Keratinocyte (primary cell): Measurements from ENCODE around the gene MAPK8. TPM values are rescaled to one million over a fixed set of nuclear protein-coding genes. Genes with fewer than 3 reads are reported as not detected.

Experiments
- DNase-seq: peaks from one replicate; pipeline ENCODE4 v3.0.0-alpha.2; 2011; ENCODE audit warnings: low read depth, missing footprints, low spot score
- FAIRE-seq: peaks from 2 replicates; lab custom pipeline; 2011; peaks lifted over from hg19 to GRCh38; lab: Jason Lieb, UNC
- H2AFZ ChIP-seq: 2 replicates; pipeline ENCODE4 v1.6.0; 2012; ENCODE audit warnings: low read length, control low read depth, inconsistent platforms; ENCODE audit not compliant: control insufficient read depth
- H3K27ac ChIP-seq: 2 replicates; pipeline ENCODE4 v1.5.1; 2011; ENCODE audit warnings: low read length; ENCODE audit not compliant: control insufficient read depth, insufficient read depth
- H3K27me3 ChIP-seq: 3 replicates; pipeline ENCODE4 v1.6.0; 2011; ENCODE audit warnings: low read length; ENCODE audit not compliant: control insufficient read depth, insufficient read depth; ENCODE audit errors: extremely low read depth
- H3K36me3 ChIP-seq, 2 experiments: 2 replicates in 1 of 2; 3 replicates in 1 of 2; pipeline ENCODE4 v1.5.1; 2011; ENCODE audit warnings: low read length in 2 of 2, mild to moderate bottlenecking in 1 of 2; ENCODE audit not compliant: control insufficient read depth in 2 of 2, insufficient read depth in 2 of 2; ENCODE audit errors: extremely low read depth in 1 of 2
- H3K4me1 ChIP-seq: 3 replicates; pipeline ENCODE4 v1.5.1; 2011; ENCODE audit warnings: low read length; ENCODE audit not compliant: control insufficient read depth, insufficient read depth; ENCODE audit errors: extremely low read depth
- H3K4me2 ChIP-seq: 3 replicates; pipeline ENCODE4 v1.6.0; 2011; ENCODE audit warnings: low read depth, low read length; ENCODE audit not compliant: control insufficient read depth, insufficient read depth; ENCODE audit errors: extremely low read depth
- H3K4me3 ChIP-seq, 3 experiments: fragments of 200-600 bp in 1 of 3; sonication (generic) in 1 of 3; 2 replicates in 2 of 3; 3 replicates in 1 of 3; pipeline ENCODE4 v1.5.1; 2011 to 2016; ENCODE audit warnings: low read length in 3 of 3, mild to moderate bottlenecking in 3 of 3, control low read depth in 2 of 3, inconsistent platforms in 1 of 3, low read depth in 1 of 3, mixed read lengths in 1 of 3, mixed run types in 1 of 3, moderate library complexity in 1 of 3; ENCODE audit not compliant: control insufficient read depth in 2 of 3, insufficient read depth in 2 of 3; ENCODE audit errors: extremely low read depth in 1 of 3
- H3K79me2 ChIP-seq: 2 replicates; pipeline ENCODE4 v1.6.0; 2012; ENCODE audit warnings: low read length; ENCODE audit not compliant: control insufficient read depth, insufficient read depth
- H3K9ac ChIP-seq: 3 replicates; pipeline ENCODE4 v1.6.0; 2011; ENCODE audit warnings: low read length; ENCODE audit not compliant: control insufficient read depth, insufficient read depth; ENCODE audit errors: extremely low read depth
- H3K9me1 ChIP-seq: 3 replicates; pipeline ENCODE4 v1.6.0; 2011; ENCODE audit warnings: low read length; ENCODE audit not compliant: control insufficient read depth, insufficient read depth; ENCODE audit errors: extremely low read depth
- H3K9me3 ChIP-seq: 2 replicates; pipeline ENCODE4 v1.5.1; 2012; ENCODE audit warnings: low read depth, low read length; ENCODE audit not compliant: control insufficient read depth
- H4K20me1 ChIP-seq: 3 replicates; pipeline ENCODE4 v1.6.0; 2011; ENCODE audit warnings: low read length; ENCODE audit not compliant: control insufficient read depth, insufficient read depth; ENCODE audit errors: extremely low read depth
- EZH2 ChIP-seq: IDR thresholded peaks from one replicate; pipeline ENCODE4 v1.6.1; 2012; ENCODE audit warnings: inconsistent platforms, mild to moderate bottlenecking, low read length, moderate library complexity
- dilution Hi-C: fragments of 300-500 bp; cut with MboI; formaldehyde crosslinking; loops from one replicate; pipeline ENCODE4 v1.7.0; 2020; ENCODE audit warnings: low sequenced_read_pairs; ENCODE audit not compliant: extremely low pct_ligation_motif_present
- polyA plus RNA-seq, 5 experiments: library from polyadenylated mRNA; depleted of rRNA in 3 of 5; stranded (reverse) in 3 of 5; stranded (forward) in 1 of 5; unstranded in 1 of 5; fragments of >200 nt; gene quantifications; 1 replicate in 1 of 5; 2 replicates in 3 of 5; 3 replicates in 1 of 5; pipeline versions ENCODE4 v1.2.1 to v1.2.3, GENCODE V29; 2011 to 2012; ENCODE audit warnings: missing spikeins in 2 of 5, low read depth in 1 of 5, low replicate concordance in 1 of 5
- TF ChIP-seq, protein P1 (sequence below), 3 experiments: IDR thresholded peaks in 1 of 3; conservative IDR thresholded peaks in 1 of 3; optimal IDR thresholded peaks in 1 of 3; 2 replicates in 2 of 3; 3 replicates in 1 of 3; pipeline versions ENCODE3 to v1.5.1; 2011; ENCODE audit warnings: low read length in 3 of 3, mild to moderate bottlenecking in 3 of 3, moderate library complexity in 2 of 3, control low read depth in 1 of 3, inconsistent platforms in 1 of 3; ENCODE audit not compliant: insufficient read depth in 2 of 3; ENCODE audit errors: extremely low read depth in 1 of 3

Gene MAPK8
- polyA plus RNA-seq, 1 donor (not counting 4 experiments of a cell fraction or from before 2014, with no cell fraction given) = 39.8 TPM

DNA sequence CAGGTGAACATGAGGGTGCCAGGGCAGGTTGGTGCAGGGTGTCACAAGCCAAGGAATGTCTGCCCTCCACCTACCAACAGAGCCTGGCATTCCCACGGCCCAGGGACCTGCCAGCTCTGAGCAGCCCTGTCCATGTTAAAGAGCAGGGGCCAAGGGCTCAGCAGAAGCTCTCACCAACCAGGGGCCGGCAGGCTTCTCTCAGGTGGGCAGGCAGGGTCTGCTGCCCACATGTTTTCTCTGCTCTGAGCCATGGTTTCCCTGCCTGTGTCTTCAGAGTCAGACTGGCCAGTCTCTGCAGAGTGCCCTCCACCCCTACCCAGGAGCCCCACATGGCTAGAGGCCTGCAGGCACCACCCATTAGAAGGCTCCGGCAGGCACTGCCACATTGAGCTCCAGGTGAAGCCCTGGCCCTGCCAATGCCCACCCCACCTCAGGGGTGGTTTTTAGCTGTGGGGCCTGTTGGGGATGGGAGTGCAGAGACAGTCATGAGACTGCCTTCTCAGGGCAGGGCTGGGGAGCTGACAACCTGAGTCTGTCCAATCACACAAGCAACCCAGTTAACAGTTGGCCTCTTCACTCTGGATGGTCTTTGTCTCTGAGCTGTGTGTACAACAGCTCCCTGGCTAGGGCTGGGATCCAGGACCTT is 162.5 kb downstream of the MAPK8 start:
- no peak for FAIRE-seq
- Histone ChIP-seq H3K36me3 (no peaks in the 10 kb centered on the region), H3K27ac (no peak overlapping the region), H3K27me3 (no peaks in the 10 kb centered on the region), H3K79me2 (no peaks in the 10 kb centered on the region), H3K9me3 (no peaks in the 10 kb centered on the region), H2AFZ (no peak overlapping the region), H3K4me3 (no peak overlapping the region), H3K4me1 (peaks cover 42% of the 10 kb centered on the region), H3K9ac (no peak overlapping the region), H3K4me2 (no peak overlapping the region), H3K9me1 (no peaks in the 10 kb centered on the region), H4K20me1 (no peaks in the 10 kb centered on the region)
- dilution Hi-C loops = no loop called here
- no peak for DNase-seq
- TF ChIP-seq, protein P1, sequence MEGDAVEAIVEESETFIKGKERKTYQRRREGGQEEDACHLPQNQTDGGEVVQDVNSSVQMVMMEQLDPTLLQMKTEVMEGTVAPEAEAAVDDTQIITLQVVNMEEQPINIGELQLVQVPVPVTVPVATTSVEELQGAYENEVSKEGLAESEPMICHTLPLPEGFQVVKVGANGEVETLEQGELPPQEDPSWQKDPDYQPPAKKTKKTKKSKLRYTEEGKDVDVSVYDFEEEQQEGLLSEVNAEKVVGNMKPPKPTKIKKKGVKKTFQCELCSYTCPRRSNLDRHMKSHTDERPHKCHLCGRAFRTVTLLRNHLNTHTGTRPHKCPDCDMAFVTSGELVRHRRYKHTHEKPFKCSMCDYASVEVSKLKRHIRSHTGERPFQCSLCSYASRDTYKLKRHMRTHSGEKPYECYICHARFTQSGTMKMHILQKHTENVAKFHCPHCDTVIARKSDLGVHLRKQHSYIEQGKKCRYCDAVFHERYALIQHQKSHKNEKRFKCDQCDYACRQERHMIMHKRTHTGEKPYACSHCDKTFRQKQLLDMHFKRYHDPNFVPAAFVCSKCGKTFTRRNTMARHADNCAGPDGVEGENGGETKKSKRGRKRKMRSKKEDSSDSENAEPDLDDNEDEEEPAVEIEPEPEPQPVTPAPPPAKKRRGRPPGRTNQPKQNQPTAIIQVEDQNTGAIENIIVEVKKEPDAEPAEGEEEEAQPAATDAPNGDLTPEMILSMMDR (optimal IDR thresholded peaks at IDR 0.05 in 1 of 3, IDR thresholded peaks at IDR 0.05 in 1 of 3, conservative IDR thresholded peaks at IDR 0.05 in 1 of 3; ENCODE audit: extremely low read depth in 1 of 3, insufficient read depth in 2 of 3, low read length in 3 of 3) = no peak
- no peak for TF ChIP-seq EZH2

DNA sequence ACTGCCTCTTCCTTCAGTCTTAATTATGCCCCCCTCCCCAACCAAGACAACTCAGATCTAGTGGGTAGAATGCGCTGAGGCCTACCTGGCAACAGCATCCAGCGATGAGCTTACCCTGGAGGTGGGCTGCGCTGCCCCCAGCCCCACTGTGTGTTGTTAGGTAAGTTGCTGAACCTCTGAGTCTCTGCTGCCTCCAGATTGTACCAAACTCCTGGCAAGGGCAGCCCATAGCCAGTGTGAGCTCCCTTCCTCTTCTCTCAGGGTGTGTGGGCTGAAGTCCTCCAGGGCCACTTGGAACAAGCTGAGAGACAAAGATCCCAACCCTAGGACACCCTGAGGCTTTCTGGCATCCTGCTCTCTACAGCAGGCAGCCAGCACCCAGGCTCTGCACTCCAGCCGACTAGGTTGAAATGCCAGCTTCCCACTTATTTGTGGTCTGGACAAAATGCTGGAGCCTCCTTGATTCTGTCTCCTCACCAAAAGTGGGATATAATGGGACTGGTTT is 163.1 kb downstream of the MAPK8 start:
- no peak for FAIRE-seq
- DNase-seq = no peak
- no peaks in the 10 kb centered on the region for H3K9me3 ChIP-seq
- no peaks in the 10 kb centered on the region for H4K20me1 ChIP-seq
- dilution Hi-C loops = no loop called here
- no peak overlapping the region for H3K9ac ChIP-seq
- no peaks in the 10 kb centered on the region for H3K27me3 ChIP-seq
- no peaks in the 10 kb centered on the region for H3K9me1 ChIP-seq
- no peak overlapping the region for H2AFZ ChIP-seq
- TF ChIP-seq, protein P1 (optimal IDR thresholded peaks at IDR 0.05 in 1 of 3, IDR thresholded peaks at IDR 0.05 in 1 of 3, conservative IDR thresholded peaks at IDR 0.05 in 1 of 3; ENCODE audit: extremely low read depth in 1 of 3, insufficient read depth in 2 of 3, low read length in 3 of 3) = no peak
- TF ChIP-seq EZH2 = no peak
- H3K27ac ChIP-seq = no peak overlapping the region
- H3K4me2 ChIP-seq = no peak overlapping the region
- no peaks in the 10 kb centered on the region for H3K79me2 ChIP-seq
- peaks cover 42% of the 10 kb centered on the region for H3K4me1 ChIP-seq
- no peaks in the 10 kb centered on the region for H3K36me3 ChIP-seq
- no peak overlapping the region for H3K4me3 ChIP-seq
